ENCODE data around the gene EI24.

- TF ChIP-seq CTCF (IDR thresholded peaks at IDR 0.05 in 4 of 5, conservative IDR thresholded peaks at IDR 0.05 in 1 of 5) = no peak
- no peak for TF ChIP-seq POLR2A (IDR thresholded peaks at IDR 0.05)
These were observed 36.6 kb upstream of the EI24 start for GRCh38 chr11:125532668-125533067.
